ENCODE data around the gene POR. TPM values are rescaled to one million over a fixed set of nuclear protein-coding genes. Genes with fewer than 3 reads are reported as not detected.
"Not testable (repeated sequence)": the region's sequence is repeated elsewhere in the genome, so short reads cannot be mapped to it uniquely, and the experiment has no call there.

The POR gene
- total RNA-seq, 1 experiment from 2014 or later = 205 TPM

DNA sequence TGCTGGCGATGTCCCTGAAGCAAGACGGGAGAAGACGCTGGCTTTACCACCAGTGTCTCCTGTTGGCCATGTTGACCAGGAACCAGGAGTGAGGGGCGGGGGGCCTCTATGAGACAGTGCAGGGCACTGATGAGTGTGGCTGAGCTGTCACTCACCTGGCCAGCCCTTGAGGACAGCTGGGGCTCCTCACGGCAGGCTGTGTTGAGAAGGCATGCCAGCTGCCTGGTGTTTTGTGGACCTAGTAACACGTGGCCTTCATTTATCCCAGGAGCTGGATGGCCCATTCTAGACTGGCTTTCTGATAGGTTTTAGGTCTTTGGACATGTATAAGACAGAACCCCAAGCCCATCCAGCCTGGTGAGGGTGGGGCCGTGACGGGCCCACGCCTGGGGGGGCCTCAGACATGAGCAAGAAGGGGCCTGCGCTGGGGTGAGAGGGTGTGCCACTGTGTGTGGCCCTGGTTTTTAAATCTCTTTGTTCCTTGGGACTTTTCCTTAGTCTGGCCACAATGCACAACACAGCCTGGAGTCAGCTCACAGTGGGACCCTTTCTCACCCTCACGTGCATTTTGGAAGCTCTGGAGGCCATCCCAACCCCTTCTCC is 25.6 kb upstream of the POR start:
- ChIA-PET CTCF (interaction anchor here (0.6 kb wide), 1 partner anchor 102 kb away, joined by 3 read pairs; no protein-coding TSS in a partner anchor), POLR2A (ENCODE audit: unreplicated experiment) (interaction anchor here (0.6 to 0.7 kb wide), 3 partner anchors 48 to 93 kb away, joined by 3 to 4 read pairs (median 3); no protein-coding TSS in a partner anchor)
- Histone ChIP-seq H3K36me3 (ENCODE audit: low read depth) (peaks cover 4% of the 10 kb centered on the region), H4K20me1 (ENCODE audit: insufficient read depth) (no peaks in the 10 kb centered on the region), H2AFZ (no peak overlapping the region), H3K9me2 (ENCODE audit: insufficient read depth) (no peaks in the 10 kb centered on the region), H3K9me3 (ENCODE audit: insufficient read depth, low read depth) (no peaks in the 10 kb centered on the region), H3K4me3 (no peak overlapping the region), H3K79me2 (ENCODE audit: low read depth) (no peaks in the 10 kb centered on the region), H3K4me2 (no peak overlapping the region), H3K27me3 (ENCODE audit: insufficient read depth, low read depth) (no peaks in the 10 kb centered on the region), H3K4me1 (replicated peaks; ENCODE audit: insufficient read depth) (peaks cover 43% of the 10 kb centered on the region), H3F3A (ENCODE audit: insufficient read depth, low read depth) (peaks cover 38% of the 10 kb centered on the region), H3K27ac (no peak overlapping the region)
- TSS peak; percentile 28 for BruUV-seq (replicated peaks)
- intact Hi-C loops (cut with micrococcal nuclease; ENCODE audit: unreplicated experiment) = no loop called here
- no peak for TF ChIP-seq EZH2 (IDR thresholded peaks at IDR 0.05; ENCODE audit: low read depth)
- TF ChIP-seq, protein P1, sequence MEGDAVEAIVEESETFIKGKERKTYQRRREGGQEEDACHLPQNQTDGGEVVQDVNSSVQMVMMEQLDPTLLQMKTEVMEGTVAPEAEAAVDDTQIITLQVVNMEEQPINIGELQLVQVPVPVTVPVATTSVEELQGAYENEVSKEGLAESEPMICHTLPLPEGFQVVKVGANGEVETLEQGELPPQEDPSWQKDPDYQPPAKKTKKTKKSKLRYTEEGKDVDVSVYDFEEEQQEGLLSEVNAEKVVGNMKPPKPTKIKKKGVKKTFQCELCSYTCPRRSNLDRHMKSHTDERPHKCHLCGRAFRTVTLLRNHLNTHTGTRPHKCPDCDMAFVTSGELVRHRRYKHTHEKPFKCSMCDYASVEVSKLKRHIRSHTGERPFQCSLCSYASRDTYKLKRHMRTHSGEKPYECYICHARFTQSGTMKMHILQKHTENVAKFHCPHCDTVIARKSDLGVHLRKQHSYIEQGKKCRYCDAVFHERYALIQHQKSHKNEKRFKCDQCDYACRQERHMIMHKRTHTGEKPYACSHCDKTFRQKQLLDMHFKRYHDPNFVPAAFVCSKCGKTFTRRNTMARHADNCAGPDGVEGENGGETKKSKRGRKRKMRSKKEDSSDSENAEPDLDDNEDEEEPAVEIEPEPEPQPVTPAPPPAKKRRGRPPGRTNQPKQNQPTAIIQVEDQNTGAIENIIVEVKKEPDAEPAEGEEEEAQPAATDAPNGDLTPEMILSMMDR (conservative IDR thresholded peaks at IDR 0.05) = no peak
- DNase-seq = no peak

DNA sequence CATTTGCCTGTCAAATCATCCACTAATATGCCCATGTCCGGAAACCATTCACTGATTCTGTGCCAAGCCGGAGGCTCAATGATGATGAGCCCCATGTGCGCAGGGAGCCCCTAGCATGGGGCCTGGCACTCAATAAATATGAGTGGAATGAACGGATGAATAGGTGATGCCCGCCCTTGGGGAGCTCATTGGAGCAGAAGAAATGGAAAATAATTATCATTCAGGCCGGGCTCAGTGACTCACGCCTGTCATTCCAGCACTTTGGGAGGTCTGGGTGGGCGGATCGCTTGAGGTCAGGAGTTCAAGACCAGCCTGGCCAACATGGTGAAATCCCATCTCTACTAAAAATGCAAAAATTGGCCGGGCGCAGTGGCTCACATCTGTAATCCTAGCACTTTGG is 25.1 kb upstream of the POR start:
- DNase-seq = peak; percentile 43 to 60
- no peak for TF ChIP-seq EZH2 (IDR thresholded peaks at IDR 0.05; ENCODE audit: low read depth)
- TF ChIP-seq, protein P1 (conservative IDR thresholded peaks at IDR 0.05) = no peak
- Histone ChIP-seq H3K79me2 (ENCODE audit: low read depth) (no peaks in the 10 kb centered on the region), H3K4me3 (no peak overlapping the region), H2AFZ (no peak overlapping the region), H3K9me2 (ENCODE audit: insufficient read depth) (no peaks in the 10 kb centered on the region), H3K36me3 (ENCODE audit: low read depth) (no peaks in the 10 kb centered on the region), H3K27ac (no peak overlapping the region), H3K4me2 (no peak overlapping the region), H3F3A (ENCODE audit: insufficient read depth, low read depth) (peaks cover 38% of the 10 kb centered on the region), H4K20me1 (ENCODE audit: insufficient read depth) (no peaks in the 10 kb centered on the region), H3K4me1 (replicated peaks; ENCODE audit: insufficient read depth) (peaks cover 43% of the 10 kb centered on the region), H3K27me3 (ENCODE audit: insufficient read depth, low read depth) (no peaks in the 10 kb centered on the region), H3K9me3 (ENCODE audit: insufficient read depth, low read depth) (no peaks in the 10 kb centered on the region)
- no TSS peak for BruUV-seq (replicated peaks)
- intact Hi-C loops (cut with micrococcal nuclease; ENCODE audit: unreplicated experiment) = loop anchor here (5.0 kb wide), 1 partner anchor 102 kb away; the partner anchor contains the start of gene TMEM120A
- ChIA-PET CTCF (interaction anchor here (0.6 to 0.9 kb wide), 2 partner anchors 101 to 131 kb away, joined by 3 read pairs; no protein-coding TSS in a partner anchor), POLR2A (ENCODE audit: unreplicated experiment) (interaction anchor here (0.6 to 0.7 kb wide), 3 partner anchors 48 to 93 kb away, joined by 3 to 4 read pairs (median 3); no protein-coding TSS in a partner anchor)

DNA sequence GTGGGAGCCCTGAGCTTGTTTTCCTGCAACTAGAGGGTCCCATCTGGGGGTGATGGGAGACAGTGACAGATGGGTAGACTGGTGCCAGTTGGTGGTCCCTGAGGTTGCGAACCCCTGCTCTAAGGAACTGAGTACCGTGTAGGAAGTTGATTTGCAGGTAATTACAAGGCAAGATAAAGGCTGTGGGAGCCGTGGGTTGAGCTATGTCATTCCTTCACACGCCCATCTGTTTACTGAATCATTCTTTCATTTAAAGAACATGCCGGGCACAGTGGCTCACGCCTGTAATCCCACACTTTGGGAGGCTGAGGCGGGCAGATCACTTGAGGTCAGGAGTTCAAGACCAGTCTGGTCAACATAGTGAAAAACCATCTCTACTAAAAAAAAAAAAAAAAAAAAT is 23.7 kb upstream of the POR start:
- BruUV-seq (replicated peaks); DNase-seq; H3K27me3 ChIP-seq (ENCODE audit: insufficient read depth, low read depth); H3K79me2 ChIP-seq (ENCODE audit: low read depth); H3K9me2 ChIP-seq (ENCODE audit: insufficient read depth); H3K4me3 ChIP-seq; H3K36me3 ChIP-seq (ENCODE audit: low read depth); H3K9me3 ChIP-seq (ENCODE audit: insufficient read depth, low read depth); H3K4me2 ChIP-seq; H2AFZ ChIP-seq; H4K20me1 ChIP-seq (ENCODE audit: insufficient read depth): not testable (repeated sequence)
- Histone ChIP-seq H3F3A (ENCODE audit: insufficient read depth, low read depth) (peaks cover 38% of the 10 kb centered on the region), H3K4me1 (replicated peaks; ENCODE audit: insufficient read depth) (peaks cover 43% of the 10 kb centered on the region), H3K27ac (0 out of 2 replicates have a peak overlapping the region, but pooled peaks have one; percentile 92)
- intact Hi-C loops (cut with micrococcal nuclease; ENCODE audit: unreplicated experiment) = loop anchor here (5.0 kb wide), 1 partner anchor 101 kb away; the partner anchor contains the start of gene TMEM120A
- CTCF ChIA-PET = interaction anchor here (0.6 to 0.7 kb wide), 3 partner anchors 66 to 371 kb away, joined by 3 to 5 read pairs (median 3); no protein-coding TSS in a partner anchor
- POLR2A ChIA-PET (ENCODE audit: unreplicated experiment) = interaction anchor here (0.6 kb wide), 1 partner anchor 244 kb away, joined by 5 read pairs; no protein-coding TSS in a partner anchor

Measured in PC-9 (cell line).